Measurements from ENCODE around the gene SLC24A4. TPM values are rescaled to one million over a fixed set of nuclear protein-coding genes. Genes with fewer than 3 reads are reported as not detected.

The SLC24A4 gene
- total RNA-seq, 4 donors from 2014 or later: 0.08 to 0.37 (median 0.22) TPM

DNA sequence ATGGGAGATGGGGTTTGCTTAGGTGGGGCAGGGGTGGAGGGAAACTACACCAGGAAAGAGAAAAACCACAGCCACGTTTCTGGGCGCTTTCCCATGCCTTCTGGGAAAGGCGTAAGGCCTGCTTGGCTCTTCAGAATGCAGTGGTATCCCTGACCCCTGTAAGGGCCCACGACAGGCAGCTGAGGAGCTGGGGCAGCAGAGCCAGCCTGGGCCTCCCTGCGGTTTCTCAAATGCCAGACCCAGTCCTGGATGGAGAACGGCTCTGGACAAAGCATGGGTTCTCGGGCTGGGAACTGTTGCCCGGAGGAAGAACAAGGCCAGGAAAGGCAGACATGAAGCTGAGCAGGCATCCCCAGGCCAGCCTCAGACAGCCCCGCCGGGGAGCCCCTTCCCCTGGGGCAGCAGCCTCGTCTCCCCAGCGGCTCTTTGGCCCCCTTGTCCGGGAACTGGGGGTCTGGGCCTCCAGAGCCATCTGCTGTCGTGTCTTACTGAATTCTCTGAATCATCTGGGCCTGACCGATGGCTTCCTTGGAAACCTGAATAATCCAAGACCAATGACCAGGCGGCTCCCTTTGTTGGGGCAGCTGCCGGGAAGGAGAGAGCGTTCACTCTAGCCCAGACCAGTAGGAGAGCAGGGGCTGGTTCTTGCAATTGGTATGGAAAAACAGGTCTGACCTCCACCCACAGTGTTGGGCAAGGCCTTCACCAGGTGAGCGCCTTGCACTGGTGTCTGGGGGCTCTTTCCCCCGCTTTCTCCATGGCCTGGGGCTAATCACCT lies 126.6 kb downstream of the SLC24A4 start:
- TF ChIP-seq POLR2A (IDR thresholded peaks at IDR 0.05): no peak
- no peak for TF ChIP-seq CTCF (IDR thresholded peaks at IDR 0.05)

DNA sequence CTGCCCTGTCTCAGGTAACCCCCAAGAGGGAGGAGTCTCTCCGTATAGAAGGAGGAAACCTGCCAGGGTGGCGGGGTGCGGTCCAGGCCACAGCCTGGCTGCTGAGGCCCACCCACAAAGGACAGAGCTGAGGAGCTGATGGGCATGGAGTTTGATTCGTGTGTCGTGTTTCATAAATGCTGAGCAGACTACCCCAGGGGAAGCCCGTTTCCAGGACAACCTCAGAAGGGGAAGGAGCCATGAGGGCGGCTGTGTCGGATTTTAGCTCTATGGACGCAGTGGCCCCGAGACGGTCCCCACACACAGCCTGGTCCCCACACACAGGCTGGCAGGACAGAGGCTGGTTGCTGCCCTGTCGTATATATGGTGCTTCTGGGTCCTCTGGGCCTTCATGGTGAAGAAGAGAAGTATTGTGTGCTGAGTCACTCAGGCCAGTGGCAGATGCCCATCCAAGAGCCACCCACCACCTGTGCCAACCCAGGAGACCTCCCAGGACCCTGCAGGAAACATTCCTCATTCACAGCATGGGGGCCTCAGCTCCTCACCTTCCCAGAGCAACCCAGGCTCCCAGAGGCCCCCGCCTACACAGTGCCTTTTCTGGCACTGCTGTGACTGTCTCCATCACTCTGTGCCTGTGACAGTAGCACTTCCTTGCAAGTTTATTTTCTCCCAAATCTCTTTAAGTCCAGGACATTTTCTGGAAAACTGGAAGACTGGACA lies 127.5 kb downstream of the SLC24A4 start:
- intact Hi-C loops (cut with DNase I; ENCODE audit: low total_unique reads): no loop called here
- TF ChIP-seq POLR2A (IDR thresholded peaks at IDR 0.05): no peak
- no peak for TF ChIP-seq CTCF (IDR thresholded peaks at IDR 0.05)
- DNase-seq (ENCODE audit: low spot score in 2 of 2): peak in 1 of 2 donors; percentile 80
- 77 to 79% methylated on average over 11 to 13 of the region's 13 CpGs for WGBS, 2 donors
- no peak overlapping the region for H3K4me3 ChIP-seq (ENCODE audit: low read depth, poor library complexity, severe bottlenecking)

More for the DNA sequence above, 126.6 kb downstream of the SLC24A4 start:
- no peak overlapping the region for H3K4me3 ChIP-seq (ENCODE audit: low read depth, poor library complexity, severe bottlenecking)
- peak in 1 of 2 donors; percentile 71 for DNase-seq (ENCODE audit: low spot score in 2 of 2)
- WGBS, 2 donors: 83 to 84% methylated on average over 18 to 20 of the region's 20 CpGs
- intact Hi-C loops (cut with DNase I; ENCODE audit: low total_unique reads): no loop called here

GRCh38 chr14:92451245-92451644 lies 128.3 kb downstream of the SLC24A4 start:
- WGBS, 2 donors: 76 to 77% methylated on average over 9 of the region's 9 CpGs
- no peak overlapping the region for H3K4me3 ChIP-seq (ENCODE audit: low read depth, poor library complexity, severe bottlenecking)
- intact Hi-C loops (cut with DNase I; ENCODE audit: low total_unique reads): no loop called here
- TF ChIP-seq CTCF (IDR thresholded peaks at IDR 0.05) (no peak), POLR2A (IDR thresholded peaks at IDR 0.05) (no peak)
- DNase-seq (ENCODE audit: low spot score in 2 of 2): peak in 1 of 2 donors; percentile 73

DNA sequence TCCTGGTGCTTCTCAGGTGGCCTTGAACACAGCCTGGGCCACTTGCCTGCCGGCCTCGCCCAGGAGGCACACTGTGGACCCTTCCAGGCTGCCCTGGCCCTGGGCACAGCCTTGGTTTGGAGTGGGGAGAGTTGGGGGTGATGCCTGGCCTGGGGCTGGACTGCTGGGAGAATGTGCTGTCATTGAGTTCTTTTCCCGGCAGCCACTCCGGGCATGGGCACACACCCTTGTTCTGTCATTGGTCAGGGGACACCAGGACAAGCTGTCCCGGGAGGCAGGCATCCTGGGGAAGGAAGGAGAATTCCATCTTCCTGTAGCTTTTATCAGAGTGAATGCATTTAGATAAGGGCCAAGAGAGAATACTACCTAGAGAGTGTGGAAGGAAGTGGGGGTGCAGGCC lies 128.8 kb downstream of the SLC24A4 start:
- H3K4me3 ChIP-seq (ENCODE audit: low read depth, poor library complexity, severe bottlenecking): no peak overlapping the region
- DNase-seq (ENCODE audit: low spot score in 2 of 2): peak in 1 of 2 donors; percentile 70
- TF ChIP-seq POLR2A (IDR thresholded peaks at IDR 0.05) (no peak), CTCF (IDR thresholded peaks at IDR 0.05) (no peak)
- WGBS, 2 donors: 77 to 83% methylated on average over 5 of the region's 5 CpGs
- intact Hi-C loops (cut with DNase I; ENCODE audit: low total_unique reads): no loop called here

DNA sequence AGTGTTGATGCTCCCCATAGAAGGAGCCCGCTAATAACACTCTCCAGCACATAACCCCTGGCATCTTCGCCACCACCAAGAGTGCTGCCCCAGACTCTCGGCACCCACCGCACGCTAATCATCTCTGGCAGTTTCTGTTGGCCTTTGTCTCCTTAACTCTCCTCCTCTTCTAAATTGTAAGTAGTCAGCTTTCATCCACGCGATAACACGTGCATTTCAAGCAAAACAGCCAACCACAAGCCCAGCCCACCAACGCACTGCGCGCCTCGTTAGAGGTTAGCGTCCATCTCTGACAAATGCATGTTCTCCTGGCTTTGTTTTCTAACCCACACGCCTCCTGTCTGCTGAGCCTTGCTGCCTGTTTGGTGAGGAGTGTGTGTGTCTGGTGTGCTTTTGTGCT lies 129.5 kb downstream of the SLC24A4 start:
- TF ChIP-seq POLR2A (IDR thresholded peaks at IDR 0.05) (no peak), CTCF (IDR thresholded peaks at IDR 0.05) (no peak)
- peak in 1 of 2 donors; percentile 60 for DNase-seq (ENCODE audit: low spot score in 2 of 2)
- no peak overlapping the region for H3K4me3 ChIP-seq (ENCODE audit: low read depth, poor library complexity, severe bottlenecking)
- intact Hi-C loops (cut with DNase I; ENCODE audit: low total_unique reads): no loop called here
- 92 to 95% methylated on average over 14 of the region's 14 CpGs for WGBS, 2 donors
